ENCODE data around the gene ST8SIA5.

ST8SIA5 gene

DNA sequence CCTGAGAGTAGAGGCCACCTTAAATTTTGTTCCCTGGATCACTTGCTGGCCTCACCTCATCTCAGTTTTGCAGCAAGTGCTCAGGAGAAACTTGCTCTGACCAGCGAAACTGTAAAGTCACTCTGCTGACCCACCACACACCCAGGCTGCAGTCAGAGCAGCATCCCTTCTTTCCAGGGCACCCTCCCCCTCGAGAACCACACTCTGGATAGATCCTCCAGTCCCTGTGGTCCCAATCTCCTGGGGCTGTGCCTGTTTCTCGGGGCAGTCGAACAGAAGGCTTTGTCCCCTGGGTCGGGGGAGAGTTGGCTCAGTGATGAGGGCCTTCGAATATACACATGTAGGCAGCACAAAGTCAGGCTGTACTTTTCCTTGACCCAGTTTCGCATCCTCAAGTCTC, 18.4 kb downstream of the ST8SIA5 start:
- no peak for DNase-seq

DNA sequence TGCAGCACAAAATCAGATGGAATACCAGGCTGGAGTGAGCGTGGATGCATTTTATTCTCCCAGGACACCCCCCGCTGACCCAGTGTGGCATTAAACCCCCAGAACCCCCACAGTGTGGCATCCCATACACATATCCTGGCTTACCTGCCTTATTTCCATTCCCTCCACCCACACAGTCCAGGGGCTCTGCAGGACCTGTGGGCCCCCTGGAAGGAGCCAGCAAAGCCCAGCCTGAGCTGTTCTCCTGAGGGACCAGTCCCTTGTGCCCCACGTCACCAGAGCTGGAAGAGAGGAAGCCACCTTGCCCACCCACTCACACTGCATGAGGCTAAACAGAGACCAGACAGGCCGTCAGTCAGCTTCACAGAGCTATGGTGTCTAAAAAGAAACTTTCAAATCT, 20.1 kb downstream of the ST8SIA5 start:
- no peak for DNase-seq

DNA sequence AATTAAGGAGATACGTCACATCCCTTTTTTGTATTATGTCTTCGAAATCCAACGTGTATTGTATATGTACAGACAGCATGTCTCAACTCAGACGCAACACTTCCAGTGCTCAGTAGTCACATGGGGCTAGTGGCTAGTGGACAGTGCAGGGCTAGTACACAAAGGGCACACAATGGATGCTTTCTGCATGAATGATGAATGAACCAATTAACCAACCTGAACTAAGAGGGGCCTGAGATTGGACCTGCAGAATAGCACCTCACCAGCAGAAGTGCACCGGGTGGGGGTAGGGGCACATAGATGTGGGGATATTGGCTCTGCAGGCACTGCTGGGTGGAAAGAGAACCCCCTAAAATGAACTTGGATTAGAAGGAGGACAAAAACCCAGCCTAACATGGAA, 20.7 kb downstream of the ST8SIA5 start:
- no peak for DNase-seq

DNA sequence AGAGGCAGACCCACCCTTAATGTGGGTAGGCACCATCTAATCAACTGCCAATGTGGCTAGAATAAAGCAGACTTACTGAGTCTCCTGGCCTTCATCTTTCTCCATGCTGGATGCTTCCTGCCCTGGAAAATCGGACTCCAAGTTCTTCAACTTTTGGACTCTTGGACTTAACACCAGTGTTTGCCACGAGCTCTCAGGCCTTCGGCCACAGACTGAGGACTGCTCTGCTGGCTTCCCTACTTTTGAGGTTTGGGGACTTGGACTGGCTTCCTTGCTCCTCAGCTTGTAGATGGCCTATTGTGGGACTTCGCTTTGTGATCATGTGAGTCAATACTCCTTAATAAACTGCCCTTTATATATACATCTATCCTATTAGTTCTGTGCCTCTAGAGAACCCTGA, 21.9 kb downstream of the ST8SIA5 start:
- no peak for DNase-seq

DNA sequence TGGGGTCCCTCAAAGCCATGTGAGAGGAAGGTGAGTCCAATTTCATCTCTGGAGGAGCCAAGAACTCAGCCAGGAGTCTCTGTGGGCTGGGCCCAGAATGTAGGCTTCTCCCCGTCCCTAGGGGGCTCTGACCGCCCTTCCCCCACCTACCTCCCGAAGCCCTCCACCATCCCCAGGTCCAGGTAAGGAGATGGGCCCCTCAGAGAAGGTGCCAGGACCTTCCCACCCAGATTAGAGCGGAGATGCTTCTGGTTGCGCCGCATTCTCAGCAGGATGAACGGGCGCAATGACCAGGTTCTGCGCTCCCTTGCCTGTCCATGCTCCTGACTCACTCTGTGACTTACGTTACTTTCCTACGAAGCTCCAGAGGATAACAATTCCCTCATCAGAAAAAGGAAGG, 23.0 kb downstream of the ST8SIA5 start:
- DNase-seq = no peak

DNA sequence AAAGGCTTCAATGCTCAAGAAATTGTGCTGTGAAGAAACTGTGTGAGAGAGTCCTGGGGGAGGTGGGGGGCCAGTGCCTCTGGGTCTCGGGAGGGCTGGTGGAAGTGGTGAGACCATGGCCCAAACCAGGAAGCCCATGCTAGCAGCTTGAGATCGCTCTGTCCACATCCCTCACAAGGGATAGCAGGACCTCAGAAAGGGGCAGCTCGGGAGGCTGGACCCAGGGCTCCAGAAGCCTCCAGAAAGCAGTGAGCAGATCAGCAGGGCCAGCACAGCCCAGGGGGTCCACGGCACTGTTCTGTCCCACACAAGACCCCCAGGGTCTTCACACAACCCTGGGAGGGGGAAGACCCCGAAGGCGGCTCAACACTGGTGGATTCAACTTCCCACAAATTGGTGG, 24.1 kb downstream of the ST8SIA5 start:
- no peak for DNase-seq

DNA sequence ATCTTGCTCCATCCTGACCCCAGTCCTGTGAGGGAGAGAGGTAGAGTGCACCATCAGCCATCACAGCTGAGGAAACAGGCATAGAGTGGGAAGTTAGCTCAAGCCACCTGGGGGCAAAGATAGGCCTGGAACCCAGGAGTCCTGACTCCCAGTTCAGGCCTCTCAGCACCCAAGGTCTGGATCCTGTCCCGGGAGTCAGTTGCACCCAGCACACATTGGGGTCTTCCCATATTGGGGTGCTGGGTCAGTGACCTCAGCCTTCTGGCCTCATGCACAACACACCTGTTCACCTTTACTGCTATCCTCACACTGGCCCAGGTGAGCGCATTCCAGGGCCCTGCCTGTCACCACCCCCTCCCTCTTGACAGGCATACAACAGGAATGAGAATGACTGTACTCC, 24.7 kb downstream of the ST8SIA5 start:
- no peak for DNase-seq

DNA sequence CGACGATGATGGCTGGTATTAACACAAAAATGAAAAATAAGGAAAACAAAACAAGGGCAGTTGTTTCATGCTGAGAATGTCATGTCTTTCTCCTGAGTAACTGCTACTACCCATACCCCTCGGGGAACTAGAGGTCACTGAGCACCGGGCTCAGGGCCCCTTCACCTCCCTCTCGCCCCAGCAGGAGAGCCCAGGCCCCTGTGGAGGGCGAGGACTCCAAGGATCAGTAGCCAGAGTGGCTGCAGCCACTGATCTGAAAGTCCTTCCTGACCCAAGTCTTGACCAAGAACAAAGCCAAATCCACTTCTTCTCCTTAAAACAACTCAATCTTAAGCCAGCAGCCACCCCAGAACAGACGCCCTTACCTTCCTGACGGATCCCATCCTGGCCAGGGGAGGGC, 25.5 kb downstream of the ST8SIA5 start:
- DNase-seq = no peak

DNA sequence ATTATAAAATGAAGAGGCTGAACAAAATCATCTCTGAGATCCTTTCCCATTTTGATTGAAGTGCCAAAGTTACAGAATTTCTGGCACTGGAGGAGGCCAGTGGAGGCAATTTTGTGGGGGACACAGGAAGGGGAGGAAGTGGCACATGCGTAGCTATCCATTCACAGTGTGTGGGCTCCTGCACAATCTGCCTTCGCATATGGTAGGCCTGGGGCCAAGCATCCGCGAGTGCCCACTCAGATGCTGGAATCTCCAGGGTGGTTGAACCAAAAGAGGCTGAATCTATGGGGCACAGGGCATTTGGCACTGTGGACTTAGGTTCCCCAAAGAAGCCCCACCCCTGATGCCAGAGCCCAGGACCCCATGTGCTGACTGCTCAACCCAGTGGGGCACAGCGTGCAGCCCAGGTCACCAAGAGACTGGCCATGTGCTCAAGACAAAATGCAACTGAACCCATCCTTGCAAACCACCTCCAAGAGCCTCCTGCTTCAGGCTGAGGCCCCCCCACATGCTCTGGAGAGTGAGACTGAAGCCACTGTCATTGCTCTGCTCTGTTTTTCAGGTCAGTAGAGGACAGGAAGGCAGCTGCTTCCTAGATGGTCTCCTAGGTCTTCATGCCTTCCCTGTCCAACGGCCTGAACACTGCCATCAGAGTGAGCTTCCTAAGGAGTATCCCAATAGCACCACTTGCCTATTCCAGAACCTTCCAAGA, 28.5 kb downstream of the ST8SIA5 start:
- no peak for DNase-seq

DNA sequence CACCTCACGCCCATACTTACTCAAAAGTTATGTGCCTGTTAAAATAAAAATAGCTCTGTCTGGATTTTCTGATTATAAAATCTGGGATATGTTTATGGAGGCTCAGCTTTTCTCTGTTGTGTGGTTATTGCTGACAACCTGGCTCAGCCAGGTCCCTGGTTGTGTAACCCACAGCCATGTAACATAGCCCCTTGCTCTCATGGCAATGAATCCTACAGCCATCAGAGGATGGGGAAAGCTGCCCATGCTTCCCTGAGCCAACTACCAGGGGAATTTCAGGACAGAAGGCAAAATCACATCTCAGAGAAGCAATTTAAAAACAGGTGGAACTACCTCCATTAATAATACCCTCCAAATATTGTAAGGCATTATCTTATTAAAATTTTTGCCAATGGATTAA, 29.7 kb downstream of the ST8SIA5 start:
- DNase-seq = no peak

DNA sequence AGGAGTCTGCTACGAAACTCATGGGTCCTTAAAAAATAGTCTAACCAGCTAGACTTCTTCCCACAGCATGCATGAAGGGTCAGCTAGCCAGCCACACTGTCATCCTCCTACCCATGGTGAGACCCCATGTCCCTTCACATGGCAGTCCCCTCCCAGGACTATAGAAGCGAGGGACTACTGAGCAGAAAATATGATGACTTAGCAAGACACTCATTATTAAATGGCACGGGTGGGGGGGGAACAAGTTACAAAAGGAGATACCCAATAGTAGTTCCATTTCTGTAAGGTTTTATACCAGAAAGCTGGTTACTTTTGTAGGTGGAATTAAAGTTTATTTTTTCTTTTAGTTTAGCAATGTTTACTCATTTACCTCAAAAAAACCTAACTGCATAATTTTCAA, 31.5 kb downstream of the ST8SIA5 start:
- DNase-seq = no peak

DNA sequence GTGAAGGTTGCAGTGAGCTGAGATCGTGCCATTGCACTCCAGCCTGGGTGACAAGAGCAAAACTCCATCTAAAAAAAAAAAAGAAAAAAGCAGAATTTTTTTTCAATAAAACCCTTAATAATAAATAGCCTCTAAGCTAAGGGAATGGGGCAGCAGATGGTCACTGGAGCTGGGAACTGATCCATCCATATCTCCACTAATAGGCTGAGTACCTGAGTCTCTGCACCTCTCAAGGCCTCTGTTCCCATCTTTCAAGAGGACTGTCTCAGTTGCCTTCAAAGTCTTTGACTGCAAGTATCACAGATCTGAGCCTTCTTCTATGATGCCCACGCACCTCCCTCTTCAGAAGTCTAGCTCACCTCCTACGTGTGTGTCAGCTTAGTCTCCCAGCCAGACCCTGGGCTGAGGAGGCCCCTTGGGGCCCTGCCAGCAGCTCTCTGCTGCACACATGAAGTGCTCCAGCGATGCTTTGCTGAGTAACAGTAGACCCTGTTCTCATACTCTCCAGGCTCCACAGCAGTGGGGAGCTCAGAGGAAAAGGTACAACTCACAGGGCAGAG, 32.9 kb downstream of the ST8SIA5 start:
- DNase-seq = peak; percentile 6

DNA sequence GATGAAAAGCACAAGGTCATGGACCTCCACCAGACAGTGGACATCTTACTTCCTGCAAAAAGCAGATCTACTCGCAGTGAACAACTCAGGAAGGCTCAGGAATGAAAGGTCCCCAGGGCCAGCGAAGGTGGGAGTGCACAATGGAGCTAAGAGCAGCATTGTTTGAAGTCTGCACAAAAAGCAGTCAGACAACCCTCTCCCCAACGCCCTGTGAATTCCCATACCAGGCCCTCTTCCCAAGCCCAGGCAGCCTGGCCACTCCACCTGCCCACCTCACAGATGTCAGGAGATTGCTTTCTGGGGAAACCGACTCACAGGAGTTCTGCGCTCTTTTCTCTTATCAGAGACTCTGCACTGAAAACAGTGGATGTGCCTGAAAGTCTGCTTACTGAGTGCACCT, 34.8 kb downstream of the ST8SIA5 start:
- no peak for DNase-seq

DNA sequence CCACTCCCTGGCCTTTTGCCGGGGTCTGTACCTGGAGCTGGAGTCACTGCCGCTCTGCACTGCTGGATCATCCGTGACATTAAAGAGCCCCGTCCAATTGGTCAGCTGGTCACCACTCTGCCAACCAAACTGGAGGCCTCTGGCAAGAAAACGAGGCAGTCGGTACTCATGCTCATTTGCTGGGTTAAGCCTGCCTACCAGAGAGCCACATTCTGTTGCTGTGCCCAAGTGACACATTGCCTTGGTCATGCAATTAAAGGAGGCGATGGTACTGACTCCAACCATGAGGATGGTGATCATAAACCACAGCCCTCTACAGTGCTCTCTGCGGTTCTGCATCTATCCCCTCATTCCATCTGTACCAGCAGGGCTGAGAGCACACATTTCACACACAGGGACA, 35.5 kb downstream of the ST8SIA5 start:
- no peak for DNase-seq

DNA sequence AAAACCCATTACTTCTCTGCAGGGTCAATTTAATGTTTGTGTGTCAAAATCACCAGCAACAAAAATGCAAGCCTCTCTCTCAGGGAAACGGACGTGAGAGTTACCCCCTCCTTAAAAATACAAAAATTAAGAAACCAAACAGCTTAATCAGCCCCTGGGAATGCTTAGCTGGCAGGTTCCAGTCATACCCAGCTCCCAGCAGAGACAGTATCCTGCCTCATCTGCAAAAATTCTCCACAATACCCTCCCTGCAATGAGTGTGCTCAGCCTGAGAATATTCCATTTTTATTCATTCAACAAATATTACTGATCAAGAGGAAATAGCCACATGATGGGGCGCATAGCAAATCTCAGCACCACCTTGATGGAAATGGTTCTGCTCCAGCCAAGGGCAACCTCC, 36.3 kb downstream of the ST8SIA5 start:
- no peak for DNase-seq

DNA sequence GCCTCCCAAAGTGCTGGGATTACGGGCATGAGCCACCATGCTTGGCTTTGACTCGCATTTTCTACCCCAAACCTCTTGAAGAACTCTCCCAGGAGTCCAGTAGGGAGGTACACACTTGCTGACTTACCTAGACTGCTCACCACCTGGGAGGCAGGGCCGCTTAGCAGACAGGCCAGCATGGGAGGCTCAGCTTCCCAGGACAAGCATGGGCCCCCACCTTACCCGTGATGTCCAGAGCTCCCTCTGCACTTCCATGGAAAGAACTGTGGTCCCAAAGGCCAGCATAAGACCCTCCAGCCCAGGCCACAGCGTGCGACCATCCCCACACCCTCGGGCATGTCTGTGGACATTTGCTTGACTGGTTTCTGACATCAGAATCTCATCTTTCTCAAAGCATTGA, 36.8 kb downstream of the ST8SIA5 start:
- no peak for DNase-seq

DNA sequence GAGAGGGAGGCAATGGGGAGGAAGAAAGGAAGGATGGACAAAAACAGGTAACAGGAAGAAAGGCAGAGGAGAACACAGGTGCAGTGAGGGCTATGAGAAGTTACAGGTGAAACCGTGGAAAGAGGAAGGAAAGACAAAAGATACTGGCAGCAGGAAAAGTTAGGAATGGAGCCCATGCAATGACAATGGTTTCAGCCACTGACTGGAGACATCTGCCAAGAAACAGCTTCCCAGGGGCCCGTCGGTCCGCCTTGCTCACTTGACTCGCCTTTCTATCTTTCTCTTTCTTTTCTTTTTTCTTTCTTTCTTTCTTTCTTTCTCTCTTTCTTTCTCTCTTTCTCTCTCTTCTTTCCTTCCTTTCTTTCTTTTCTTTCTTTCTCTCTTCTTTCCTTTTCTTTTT, 37.5 kb downstream of the ST8SIA5 start:
- DNase-seq = no peak

DNA sequence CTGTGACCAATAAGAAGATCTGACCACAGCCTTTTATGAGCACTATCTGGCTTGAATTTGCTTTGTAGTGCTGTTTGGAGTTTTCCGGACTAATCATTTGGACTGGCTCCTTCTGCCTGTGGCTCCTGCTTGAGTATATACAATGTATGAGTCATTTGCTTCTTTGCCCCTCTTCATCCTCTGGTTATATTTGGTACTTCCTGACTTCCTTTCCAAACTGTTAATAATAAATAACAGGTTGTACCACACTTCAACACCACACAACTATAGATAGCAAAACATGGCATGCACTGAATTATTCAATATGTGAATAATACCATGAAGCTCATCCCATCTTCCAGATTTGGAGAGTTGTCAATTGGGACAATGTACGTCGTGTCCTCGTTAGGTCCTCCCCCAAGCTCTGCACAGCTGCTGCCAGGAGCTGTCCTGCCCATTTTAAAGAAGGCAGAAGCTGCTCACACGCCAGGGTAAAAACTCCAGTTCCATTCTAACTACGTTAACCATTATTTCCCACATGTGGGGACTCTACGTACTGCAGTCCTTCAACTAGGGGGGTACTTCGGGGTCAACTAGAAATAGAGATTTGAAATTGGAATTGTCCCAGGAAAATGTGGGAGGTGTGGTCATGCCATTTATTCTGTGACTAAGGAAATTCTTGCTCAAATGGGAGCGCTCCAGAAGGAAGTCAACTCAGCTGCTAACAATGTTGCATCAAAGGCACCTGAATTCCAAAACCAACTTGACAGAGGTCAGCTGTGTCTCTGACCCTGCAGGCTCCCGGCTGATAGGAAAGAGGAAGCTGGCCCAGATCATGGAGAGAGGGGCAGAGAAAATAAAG, 38.1 kb downstream of the ST8SIA5 start:
- no peak for DNase-seq

DNA sequence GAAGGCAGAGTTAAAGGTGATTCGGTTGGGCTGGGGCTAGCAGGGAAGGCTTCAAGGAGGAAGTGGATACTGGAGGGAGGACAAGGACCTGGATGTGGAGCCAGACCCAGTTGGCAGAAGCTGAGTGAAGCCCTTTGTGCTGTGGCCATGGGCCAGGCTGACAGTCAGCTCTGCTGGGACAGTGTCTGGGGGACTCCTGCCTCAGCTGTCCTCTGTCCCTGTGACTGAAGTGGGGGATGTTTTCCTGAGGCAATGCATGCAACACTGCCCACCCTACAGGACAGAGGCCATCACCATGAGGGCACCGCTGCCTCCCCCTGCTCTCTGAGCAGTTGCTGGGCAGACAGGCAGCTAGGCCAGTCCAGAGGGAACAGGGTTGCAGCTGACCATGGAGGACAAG, 40.0 kb downstream of the ST8SIA5 start:
- DNase-seq = no peak

DNA sequence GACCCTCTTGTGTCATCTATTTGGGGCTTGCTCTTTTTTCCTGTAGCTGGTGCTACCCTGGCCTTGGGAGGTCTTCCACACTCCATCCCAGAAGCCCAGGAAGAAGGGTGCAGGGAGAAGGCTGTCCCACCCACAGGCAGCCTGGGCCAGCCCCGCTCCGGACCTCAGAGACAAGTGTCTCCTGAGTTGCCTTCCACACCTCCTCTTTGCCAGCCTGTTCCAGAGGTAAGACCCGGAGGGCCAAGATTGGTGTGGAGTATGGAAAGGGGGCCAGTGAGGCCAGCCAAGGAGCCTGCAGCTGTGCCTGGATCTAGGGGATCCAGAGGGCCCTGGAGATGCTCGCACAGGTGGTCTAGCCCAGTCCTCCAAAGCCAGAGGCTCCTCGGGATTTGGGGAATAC, 40.5 kb downstream of the ST8SIA5 start:
- DNase-seq = no peak

DNA sequence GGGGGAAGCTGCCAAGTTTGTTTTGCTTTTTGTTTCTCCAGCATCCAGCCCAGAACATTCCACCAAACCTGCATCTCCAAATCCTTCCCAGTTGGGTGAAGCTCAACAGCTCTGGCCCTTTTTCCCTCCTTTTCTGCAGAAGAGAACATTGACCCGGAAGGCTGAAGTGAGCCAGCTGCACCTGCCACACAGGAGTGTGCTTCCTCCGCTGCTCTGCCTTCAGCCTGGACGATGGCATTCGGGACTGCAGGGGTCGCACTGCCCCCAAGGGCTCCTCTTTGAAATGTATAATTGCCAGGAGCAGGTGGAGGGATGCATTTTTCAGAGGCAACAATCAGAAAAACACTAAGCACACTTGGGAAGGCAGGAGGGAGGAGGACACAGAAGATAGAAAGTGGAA, 41.8 kb downstream of the ST8SIA5 start:
- no peak for DNase-seq

DNA sequence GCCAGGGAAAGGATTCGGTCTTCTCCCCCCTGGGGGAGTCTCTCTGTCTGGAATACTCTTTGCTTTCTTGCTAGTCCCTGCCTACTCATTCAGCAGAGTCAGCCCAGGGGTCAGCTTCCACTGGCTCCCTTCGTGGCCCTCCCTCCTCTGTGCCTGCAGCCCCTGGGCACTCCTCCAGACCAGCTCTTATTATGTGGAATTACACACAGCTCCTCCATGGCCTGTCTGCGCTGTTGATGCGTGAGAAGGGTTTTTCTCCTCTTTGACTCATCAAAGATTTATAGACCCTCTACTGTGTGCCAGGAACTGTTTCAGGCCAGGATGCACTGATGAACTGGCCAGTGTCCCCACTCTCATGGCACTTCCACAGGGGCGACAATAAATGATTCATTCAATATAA, 44.4 kb downstream of the ST8SIA5 start:
- no peak for DNase-seq

DNA sequence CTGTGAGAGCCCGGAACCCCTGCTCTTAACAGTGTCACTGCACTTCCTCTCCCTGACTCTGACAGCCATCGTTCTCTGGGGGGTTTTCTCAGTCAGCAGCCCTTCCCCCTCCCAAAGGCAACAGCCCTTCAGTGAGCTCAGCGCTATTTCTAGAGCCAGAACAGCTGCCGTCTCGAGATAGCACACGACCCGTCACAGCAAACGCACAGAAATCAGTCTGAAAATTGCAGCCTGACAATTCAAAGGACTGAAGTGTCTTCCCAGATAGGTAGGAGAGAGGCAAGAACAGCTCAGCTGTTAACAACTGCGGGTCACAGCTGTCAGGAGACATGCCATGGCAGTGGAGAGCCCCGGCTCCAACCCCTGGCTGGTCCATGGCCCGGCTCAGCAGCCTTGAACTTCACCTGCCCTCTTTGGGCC, 45.4 kb downstream of the ST8SIA5 start:
- no peak for DNase-seq

DNA sequence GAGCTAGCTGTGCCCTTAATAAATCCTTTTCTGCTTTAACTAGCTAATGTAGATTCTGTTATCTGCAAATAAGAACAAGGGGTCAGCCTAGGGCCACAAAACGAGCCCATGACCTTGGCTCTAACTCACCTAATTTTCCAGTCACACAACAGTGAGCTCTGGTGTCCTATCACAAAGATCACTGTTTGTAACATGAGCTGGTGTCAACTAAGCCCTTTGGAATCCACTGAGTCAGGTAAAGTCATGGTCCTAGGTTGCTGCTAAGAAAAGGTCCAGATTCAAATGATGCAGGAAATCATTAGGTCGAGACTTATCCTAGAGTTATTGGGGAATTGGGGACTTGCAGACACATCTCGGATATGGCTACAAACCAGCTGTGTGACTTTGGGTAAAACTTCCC, 49.9 kb downstream of the ST8SIA5 start:
- no peak for DNase-seq
